Activated CD4-positive, CD25-positive, alpha-beta regulatory T cell treated with anti-CD3 and anti-CD28 coated beads, Interleukin-2, amount 50 U/mL, for 16 hours (primary cell): Measurements from ENCODE around the gene PNMA8B.

Experiments
- DNase-seq: peaks from one replicate; pipeline ENCODE4 v3.0.0-alpha.2; 2020; ENCODE audit warnings: low read depth, low spot score

The PNMA8B gene

DNA sequence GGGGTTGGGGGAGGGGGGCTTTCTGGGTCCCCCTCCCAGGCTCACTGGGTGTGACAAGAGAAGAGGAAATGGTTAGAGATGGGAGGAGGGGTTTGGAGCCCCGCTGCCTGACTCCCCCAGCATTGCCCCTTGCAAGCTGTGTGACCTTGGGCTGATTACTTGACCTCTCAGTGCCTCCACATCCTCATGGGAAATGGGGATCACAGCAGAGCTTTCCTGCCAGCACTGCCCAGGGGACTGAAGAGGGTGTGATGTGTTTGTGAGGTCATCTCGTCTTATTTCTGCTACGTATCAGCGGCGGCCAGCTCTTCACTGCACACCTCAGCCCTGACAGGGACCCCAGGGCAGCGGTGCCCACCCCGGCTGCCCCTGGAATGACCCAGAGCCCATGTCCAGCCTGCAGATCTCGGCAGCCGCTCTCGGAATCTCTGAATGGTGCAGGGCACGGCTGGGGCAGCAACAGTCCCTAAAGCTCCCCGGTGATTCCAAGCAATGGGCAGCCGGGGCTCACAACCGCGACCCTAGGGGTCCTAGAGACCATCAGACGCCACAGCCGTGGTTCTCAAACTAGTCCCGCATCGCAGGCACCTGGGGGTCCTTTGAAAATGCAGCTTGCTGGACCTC lies 8.4 kb downstream of the PNMA8B start:
- DNase-seq, result no peak

DNA sequence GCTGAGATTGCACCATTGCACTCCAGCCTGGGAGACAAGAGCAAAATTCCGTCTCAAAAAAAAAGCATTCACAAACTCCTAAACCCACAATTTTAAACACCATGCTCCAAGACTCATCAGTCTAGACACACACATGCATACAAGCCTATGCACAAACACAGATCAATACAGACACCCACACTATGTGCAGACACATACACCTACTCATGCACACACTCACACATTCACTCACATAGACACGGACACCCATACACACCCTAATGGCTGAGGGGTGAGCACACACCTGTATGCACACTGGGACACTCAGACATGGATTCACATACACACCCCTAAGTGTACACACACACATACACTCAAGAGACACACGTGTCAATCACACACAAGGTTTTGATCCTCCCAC lies 9.3 kb downstream of the PNMA8B start:
- no peak for DNase-seq

DNA sequence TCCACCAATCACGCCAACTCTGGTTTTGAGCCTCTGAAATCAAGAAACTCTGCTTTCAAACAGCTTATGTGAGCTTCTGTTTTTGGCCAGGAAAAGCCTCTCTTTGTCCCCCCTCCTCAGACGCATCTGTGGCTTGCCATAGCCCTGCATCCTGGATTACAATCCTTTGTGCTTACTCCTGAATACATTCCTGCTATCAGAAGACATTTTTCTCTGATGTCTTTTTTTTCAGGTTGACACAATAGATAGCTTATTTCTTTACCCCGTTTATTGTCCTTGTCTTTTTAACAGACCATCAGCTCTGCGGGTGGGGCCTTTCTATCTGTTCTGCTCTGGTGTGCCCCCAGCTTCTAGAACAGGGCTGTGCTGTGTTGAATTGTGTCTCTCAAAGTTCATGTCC lies 11.0 kb downstream of the PNMA8B start:
- no peak for DNase-seq

DNA sequence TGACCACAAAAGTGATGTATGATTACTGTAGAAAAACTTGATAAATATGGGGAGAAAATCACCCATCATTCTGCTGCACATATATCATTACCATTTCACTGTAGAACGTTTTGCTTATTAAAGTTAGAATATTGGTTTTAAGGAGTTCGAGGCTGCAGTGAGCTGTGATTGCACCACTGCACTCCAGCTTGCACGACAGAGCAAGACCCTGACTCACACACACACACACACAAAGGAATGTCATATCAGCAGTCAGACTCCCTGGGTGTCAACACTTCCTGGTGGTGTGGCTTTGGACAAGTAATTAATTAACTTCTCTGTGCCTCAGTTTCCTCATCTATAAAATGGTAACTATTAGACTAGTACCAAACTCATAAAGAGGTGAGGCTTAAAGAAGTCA lies 13.0 kb downstream of the PNMA8B start:
- no peak for DNase-seq

DNA sequence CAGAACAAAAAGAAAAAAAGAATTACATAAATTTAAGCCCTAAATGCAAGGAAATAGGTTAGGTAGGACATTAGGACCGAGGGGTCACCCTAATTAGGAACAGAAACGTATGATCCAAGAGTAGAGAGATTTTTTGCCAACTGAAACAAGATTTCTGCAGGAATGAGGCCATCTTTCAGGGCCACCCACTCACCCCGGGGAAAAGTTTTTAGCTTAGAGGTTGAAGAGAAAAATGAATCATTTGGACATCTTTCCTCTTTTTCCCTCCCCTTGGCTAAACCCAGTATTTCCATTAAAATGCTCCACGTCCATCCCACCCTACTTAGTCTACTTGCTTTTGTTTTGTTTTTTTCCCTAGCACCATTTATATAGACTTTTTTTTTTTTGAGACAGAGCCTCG lies 13.7 kb downstream of the PNMA8B start:
- no peak for DNase-seq

DNA sequence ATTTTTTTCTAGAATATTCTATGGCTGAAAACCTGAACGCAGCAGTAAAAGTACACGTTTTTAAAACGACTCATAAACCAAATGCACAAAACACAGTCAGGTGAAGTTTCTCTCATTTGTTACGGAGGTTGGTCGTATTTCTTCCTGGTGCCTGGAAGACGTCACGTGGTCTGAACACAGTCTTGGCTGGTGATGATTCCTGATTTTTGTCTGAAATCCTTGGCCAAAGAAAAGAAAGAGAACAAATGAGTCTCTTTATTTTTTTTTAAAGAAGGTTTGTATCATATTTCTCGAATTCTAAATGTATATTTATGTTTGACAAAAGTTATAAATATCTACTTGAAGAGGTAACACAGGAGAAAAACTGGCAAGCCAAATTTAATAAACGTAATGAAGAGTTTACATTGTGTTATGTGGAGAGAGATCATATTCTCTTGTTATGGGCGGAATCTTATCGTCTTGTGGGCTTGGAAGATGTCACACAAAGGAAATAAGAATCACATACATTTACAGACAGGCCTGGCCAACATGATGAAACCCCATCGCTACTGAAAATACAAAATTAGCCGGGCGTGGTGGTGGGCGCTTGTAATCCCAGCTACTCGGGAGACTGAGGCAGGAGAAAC lies 14.3 kb downstream of the PNMA8B start:
- DNase-seq, result no peak

DNA sequence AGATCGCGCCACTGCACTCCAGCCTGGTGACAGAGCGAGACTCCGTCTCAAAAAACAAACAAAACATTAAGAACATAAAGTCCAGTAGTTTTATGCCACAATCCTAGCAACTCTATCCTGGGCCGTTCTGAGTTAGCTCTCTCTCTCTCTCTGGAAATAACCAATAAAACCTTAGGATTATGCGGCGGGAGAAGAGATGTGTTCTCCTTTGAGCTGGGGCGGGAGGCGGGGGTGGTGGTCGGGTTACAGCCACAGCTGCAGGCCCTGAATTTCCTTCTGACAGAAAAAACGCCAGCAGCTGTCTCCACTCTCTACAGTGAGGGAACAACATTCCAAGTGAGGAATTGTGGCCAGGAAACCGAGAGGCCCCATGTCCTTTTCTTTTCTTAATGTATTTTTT lies 15.3 kb downstream of the PNMA8B start:
- no peak for DNase-seq

DNA sequence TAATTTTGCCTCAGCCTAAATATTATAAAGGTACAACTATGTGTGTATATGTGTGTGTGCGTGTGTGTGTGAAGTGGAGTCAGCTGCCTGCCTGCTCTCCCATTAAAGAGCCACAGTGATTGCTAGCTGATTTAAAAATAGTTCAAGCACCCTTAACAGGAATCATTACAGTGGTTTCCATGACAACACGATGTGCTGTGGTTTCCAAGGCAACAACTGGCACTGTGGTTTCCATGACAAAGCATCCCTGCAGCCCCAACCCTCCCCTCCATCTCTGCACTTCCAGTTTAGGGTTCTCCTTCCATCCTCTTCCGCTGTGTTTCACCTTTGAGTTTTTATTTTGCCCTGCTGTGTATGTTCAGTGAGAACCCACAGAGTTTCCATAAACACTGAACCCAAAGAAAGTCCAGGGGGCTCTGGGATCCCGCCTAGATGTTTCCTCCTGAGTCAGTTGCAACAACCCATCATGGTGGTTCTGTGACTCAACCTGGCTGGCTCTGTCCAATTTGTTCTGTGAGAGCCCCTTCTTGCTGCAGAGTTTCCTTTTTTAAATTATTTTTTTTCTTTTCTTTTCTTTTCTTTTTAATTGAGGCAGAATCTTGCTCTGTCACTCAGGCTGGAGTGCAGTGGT lies 17.2 kb downstream of the PNMA8B start:
- no peak for DNase-seq

DNA sequence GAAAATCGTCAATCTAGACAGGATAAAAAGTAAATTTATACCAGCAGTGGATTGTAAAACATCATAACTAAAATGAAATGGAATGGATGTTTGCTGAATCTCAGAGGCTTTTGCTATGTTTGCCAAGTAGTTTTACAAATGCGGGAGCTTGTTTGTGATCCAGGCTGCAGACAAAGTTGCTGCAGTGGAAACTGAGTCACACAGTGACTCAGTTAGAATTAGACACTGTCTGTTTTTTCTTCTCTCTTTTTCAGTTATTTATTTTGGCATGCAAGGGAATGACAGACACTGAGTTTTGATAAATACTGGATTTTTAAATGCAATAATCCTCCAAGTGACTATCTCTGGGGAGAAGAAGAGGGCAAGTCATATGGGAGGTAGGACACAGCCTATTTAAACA lies 19.7 kb downstream of the PNMA8B start:
- DNase-seq, result no peak

DNA sequence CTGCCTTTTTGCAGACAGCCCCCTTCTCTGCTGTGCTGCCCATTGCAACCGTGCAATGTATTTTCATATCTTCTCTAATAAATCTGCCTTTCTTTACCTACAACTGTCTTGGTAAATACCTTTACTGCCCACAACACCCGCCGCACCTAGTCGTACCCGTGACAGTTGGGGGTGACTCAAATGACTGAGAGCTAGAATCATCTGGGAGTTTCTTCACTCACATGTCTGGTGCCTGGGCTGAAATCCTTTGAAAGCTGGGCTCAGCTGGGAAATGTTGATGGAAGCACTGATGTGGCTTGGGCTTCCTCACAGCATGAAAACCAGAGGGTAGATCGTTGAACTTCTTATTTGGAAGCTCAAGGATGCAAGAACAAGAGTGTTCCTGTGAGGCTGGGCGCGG lies 21.5 kb downstream of the PNMA8B start:
- no peak for DNase-seq

DNA sequence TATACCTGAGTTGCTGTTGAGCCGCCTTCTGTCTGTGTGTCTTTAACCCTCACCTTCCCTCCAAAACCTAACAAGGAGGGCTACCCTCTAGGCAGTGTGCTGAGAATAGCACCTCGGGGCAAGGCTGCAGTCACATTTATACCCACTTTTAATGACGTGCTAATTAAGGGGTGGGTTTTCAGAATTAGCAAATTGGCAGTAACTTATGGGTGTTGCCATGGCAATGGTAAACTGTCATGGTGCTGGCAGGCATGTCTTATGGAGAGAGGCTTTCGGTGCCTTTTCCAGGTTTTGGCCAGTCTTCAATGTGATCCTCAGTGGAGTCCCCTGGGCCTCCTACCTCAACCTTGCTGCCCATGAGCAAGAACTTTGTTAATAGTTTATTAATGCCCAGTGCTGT lies 23.1 kb downstream of the PNMA8B start:
- no peak for DNase-seq

DNA sequence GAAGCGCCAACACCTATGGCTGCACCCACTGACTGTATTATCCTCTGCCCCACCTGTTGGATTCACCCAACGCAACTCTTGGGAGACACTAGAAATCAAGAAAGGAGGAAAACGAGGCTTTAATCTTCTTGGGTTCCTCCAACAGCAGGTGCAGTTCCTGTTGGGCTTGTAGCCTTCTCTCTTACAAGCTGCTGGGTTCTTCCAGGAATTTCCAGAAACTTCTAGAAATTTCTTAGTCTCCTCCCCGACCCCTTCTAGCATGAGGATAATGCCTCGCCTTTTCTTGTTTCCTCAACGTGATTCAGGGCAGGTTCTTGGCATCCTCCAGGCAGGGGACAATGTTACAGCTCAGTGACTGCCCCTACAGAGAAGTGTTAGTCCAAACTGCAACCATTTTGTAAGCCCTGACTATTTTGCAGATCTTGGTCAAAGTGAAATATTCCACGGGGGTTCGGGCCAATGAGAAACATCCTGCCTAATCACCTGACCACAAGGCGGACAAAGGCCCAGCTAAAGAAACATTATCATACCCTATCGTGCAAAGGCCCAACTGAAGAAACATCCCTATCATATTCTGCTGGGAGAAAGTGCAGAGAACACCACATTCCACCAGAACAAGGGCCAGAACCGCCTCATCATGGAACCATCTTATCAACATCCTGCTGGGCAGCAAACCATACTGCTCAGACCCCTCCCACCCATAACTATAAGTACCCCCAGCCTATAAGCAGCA lies 23.7 kb downstream of the PNMA8B start:
- DNase-seq, result no peak

DNA sequence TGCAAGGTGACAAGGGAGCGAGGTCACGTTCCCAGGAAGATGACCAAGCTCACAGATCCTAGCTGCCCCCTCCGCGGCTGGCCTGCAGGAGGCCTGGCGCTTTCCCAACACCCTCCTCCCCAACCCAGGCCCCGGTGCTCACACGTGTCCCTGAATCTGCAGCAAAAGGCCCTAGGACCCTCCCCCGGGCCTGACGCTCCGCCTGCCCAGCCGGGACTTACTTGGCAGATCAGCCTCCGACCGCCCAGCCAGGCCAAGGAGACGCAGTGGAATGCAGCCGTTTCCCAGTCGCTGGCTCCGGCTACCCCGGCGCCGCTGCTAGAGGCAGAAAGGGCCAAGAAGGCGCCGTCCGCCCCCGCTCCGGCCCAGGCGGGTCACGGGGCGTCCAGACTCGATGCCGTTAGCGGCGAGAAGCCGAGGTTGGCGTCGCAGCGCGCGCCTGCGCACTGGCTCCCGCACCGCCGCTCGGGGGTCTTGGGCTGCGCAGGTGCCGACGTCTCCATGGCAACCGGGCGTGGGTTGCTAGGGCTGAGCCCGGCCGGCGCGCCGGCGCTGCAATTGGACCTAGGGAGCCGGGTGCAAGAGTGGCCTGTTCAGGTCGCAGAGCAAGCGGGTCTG lies 24.4 kb downstream of the PNMA8B start, which contains the start of gene PNMA8A:
TSS of gene PNMA8A (minus strand) at position 448 of the 618 bp plus-strand sequence. CDS start 528 bp downstream, outside the sequence.
- DNase-seq, result no peak

DNA sequence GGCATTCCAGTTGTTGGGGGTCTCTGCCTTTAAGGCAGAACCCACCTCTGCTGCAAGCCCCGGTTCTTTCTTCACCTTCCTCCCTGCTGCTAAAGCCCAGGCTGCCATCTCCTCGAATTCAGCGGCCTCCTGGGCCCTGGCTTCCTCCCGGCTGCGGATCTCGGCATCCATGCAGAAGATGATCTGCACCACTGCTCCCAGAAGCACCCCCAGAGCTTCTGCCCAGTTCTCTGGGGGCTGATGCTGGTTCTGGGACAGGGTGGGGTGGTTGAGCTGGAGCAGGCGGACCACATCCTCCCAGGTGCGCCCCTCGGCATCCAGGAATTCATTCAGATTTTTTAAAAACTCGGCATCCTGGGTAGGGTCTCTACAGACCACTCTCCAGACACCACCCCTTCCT lies 25.3 kb downstream of the PNMA8B start:
- DNase-seq, result no peak

DNA sequence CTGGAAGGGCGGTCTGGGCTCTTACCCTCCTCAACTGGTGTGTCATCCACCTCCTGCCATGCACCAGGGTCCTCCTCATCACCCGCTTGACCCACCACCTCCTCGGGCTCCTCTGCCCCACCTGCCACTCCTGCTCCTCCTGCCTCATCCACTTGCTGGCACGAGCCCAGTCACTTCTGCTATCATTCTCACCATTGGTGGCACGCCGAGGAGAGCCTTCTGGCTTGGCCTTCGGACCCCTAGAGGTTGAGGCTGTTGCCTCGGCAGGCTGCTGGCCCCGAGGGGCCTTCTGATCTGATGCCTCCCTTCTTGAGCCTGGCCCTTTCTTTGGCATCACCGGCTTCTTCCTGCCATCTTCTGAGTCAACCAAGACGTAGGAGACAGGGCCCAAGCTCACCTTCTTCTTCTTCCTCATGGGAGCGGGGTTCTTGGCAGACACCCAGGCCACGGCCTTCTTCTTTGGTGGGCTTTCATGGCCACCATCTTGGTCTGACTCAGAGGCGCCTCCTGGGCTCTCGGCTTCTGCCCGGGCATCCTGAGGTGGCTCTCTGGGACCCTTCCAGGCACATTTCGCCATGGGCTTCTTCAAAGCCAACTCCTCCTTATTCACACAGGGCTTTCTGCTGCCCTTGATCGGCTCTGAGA lies 26.0 kb downstream of the PNMA8B start:
- no peak for DNase-seq

DNA sequence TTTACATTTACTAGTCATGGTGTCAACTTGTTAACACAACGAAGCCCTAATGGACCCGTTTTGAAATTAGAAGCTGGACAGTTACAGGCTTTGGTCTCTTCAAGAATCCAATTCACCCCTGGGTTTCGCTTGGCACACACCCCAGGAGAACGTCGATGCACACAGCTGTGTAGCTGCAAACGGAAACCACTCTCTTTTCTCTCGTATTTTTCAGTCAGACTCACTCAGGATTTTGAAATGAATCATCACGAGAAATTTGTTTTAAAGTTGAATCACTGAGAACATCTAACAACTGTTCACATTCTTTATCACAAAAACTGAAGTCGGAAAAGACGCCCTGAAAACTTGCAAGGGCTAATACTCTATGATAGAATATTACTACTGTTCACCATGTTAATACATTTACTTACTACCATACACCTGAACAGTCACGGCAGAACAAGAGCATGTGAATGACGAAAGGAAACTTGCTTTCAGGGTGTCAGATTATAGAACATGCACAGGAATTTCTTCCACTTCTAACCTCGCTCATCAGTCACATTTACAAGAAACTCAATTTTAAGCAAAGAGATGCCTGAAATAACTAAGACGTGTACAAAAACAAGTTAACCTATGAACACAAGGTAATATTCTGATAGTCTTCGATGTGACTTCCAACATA lies 29.0 kb downstream of the PNMA8B start:
- DNase-seq, result no peak

DNA sequence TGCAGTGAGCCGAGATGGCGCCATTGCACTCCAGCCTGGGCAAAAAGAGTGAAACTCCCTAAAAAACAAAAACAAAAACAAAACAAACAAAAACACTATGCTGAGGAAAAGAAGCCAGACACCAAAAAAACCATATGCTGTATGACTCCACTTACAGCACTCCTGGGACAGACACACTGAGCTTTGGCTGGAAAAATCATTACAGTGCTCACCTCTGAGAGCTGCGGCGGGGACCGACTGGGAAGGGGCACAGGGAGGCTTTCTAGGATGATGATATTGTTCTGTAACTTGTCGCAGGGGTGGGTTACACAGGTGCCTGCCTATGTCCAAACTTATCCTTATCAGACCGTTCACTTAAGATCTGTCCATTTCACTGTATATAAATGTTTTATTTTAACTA lies 32.2 kb downstream of the PNMA8B start:
- DNase-seq, result no peak

DNA sequence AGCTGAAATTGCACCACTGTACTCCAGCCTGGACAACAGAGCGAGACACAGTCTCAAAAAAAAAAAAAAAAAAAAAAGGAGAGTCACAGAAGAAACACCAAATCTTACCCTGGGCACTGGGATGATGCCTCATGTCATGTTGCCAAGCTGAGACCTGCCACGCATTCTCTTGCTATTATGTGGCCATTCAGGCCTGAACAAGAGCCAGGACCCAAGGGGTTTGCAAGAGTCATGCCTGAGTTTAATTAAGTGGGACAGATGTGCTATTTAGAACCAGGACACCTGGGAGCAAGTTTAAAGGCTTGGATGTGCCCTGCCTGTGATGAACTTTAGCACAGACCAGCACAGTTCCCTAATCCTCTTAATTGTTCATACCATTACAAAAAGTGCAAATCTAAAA lies 34.1 kb downstream of the PNMA8B start:
- DNase-seq, result no peak

DNA sequence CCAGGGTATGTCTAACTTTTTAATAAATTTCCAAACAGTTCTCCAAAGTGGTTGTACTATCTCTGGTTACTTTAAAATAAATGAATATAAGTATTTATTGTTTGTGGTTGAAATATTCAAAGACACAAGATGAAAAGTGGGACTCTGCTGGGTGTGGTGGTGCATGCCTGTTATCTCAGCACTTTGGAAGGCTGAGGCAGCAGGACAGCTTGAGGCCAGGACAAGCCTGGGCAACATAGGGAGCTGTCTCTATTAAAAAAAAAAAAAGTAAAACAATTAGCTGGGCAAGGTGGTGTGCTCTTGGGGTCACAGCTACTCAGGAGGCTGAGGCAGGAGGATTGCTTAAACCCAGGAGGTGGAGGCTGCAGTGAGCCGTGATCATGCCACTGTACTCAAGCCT lies 34.7 kb downstream of the PNMA8B start:
- DNase-seq, result no peak

DNA sequence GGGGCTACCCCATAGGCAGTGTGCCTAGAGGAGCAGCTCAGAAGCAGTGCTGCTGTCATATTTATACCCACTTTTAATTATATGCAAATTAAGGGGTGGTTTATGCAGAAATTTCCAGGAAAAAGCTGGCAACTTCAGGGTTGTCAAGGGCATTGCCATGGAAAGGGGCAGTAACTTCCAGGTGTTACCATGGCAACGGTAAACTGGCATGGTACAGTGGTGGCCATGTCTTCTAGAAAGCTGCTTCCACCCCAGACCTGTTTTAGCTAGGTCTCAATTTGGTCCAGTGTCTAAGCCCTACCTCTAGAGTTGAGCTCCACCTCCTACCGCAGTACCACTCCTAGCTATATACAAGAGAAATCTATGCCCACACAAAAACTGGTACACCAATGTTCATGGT lies 35.6 kb downstream of the PNMA8B start:
- DNase-seq, result no peak

DNA sequence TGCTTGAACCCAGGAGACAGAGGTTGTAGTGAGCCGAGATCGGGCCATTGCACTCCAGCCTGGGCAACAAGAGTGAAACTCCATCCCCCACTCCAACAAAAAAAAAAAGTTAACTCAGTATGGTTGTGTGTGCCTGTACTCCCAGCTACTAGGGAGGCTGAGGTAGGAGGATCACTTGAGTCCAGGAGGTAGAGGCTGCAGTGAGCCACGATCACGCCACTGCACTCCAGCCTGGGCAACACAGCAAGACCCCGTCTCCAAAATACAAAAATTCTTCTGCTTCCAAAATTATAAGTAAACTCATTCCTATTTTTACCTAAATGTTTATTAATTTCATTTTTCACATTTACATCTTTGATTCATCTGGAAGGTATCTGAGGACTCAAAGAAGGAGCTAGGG lies 38.7 kb downstream of the PNMA8B start:
- DNase-seq, result no peak
